GM12865 (cell line): ENCODE measurements around the gene RAD51.

Source experiments
- DNase-seq: peaks from one replicate; pipeline ENCODE4 v3.0.0; 2010; ENCODE audit warnings: low read depth
- H3K4me3 ChIP-seq: 2 replicates; pipeline ENCODE4 v1.5.1; 2011; ENCODE audit warnings: mild to moderate bottlenecking, low read depth, low read length, control low read depth
- CTCF ChIP-seq: IDR thresholded peaks from 2 replicates; pipeline ENCODE4 v1.5.1; 2011; ENCODE audit warnings: low read length, control low read depth, low read depth, inconsistent platforms; ENCODE audit not compliant: insufficient read depth; ENCODE audit errors: missing control alignments

Gene RAD51

GRCh38 chr15:40684381-40684780 is 10.6 kb upstream of the RAD51 start:
- no peak for TF ChIP-seq CTCF
- no peak for DNase-seq
- no peak overlapping the region for H3K4me3 ChIP-seq

- no peak for TF ChIP-seq CTCF
- no peak for DNase-seq
- H3K4me3 ChIP-seq, result no peak overlapping the region
Observed at GRCh38 chr15:40685376-40685775, 9.6 kb upstream of the RAD51 start.

DNA sequence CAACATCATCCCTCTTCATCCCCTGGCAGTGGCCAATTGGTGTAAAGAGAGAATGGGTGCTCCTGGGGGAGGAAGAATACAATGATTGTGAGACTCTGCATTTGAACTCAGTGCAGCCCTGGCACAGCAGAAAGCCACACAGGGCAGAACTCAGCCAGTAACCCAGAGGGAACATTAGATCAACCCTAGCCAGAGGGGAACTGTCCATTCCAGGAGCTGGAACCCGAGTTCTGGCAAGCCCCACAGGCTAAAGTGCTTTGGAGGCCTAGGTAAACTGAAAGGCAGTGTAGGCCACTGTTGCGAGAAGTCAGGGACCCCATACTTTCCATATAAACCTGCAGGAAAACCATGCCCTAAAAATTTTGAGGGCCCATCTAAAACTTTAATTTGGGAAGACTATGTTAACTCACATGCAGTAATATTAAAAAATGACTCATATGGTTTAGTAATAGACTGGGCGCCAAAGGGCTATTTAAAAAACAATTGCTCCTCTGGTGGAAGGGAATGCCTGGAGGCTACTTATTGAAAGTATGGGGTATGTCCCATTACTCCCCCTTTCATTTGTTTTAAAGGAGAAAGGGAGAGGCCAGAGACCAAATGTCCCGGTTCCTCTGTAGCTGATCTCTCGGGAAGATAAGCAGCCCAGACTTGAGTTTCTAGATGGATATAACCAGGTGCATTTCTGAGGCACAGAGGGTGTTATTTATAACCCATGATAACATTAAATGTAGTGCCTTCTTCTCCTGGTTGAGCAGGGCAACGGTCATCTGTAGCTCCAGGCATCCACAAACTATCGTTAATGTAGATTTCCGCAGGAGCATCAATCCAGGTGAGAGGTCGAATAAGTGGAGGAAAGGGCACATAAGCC is 5.8 kb upstream of the RAD51 start:
- no peak for DNase-seq
- TF ChIP-seq CTCF, result no peak
- H3K4me3 ChIP-seq, result no peak overlapping the region

GRCh38 chr15:40691737-40692136 is 3.2 kb upstream of the RAD51 start:
- H3K4me3 ChIP-seq, result no peak overlapping the region
- TF ChIP-seq CTCF, result no peak
- no peak for DNase-seq

GRCh38 chr15:40693904-40694687 is 878 bp upstream of the RAD51 start:
- peak; percentile 76 for DNase-seq
- TF ChIP-seq CTCF, result no peak
- peak overlapping the region; percentile 78 for H3K4me3 ChIP-seq

DNA sequence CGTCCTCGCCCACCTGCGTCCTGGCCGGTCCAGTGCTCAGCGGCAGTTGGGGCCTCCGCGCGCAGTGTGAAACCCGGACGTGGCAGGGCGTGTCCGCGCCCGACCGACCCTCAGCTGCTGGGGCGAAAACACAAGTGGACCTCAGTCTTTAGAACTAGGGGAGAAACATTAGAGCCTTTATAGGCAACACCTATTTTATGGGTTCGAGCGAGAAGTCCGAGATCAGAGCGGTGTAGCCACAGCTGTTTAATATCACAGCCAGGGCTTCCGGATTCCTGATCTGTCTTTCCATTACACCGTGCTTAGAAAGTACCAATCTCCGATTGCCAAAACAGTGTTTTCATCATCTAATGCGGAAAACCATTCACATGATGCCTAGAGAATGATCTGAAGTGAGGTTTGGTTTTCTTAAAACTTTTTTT is 506 bp downstream of the RAD51 start:
- no peak for DNase-seq
- no peak for TF ChIP-seq CTCF

More for the DNA sequence above, 506 bp downstream of the RAD51 start:
- peak overlapping the region; percentile 78 for H3K4me3 ChIP-seq
